ENCODE results near the gene ZBTB42. TPM values are rescaled to one million over a fixed set of nuclear protein-coding genes. Genes with fewer than 3 reads are reported as not detected.

Gene ZBTB42
- total RNA-seq, 1 experiment from 2014 or later, result 6.1 TPM

DNA sequence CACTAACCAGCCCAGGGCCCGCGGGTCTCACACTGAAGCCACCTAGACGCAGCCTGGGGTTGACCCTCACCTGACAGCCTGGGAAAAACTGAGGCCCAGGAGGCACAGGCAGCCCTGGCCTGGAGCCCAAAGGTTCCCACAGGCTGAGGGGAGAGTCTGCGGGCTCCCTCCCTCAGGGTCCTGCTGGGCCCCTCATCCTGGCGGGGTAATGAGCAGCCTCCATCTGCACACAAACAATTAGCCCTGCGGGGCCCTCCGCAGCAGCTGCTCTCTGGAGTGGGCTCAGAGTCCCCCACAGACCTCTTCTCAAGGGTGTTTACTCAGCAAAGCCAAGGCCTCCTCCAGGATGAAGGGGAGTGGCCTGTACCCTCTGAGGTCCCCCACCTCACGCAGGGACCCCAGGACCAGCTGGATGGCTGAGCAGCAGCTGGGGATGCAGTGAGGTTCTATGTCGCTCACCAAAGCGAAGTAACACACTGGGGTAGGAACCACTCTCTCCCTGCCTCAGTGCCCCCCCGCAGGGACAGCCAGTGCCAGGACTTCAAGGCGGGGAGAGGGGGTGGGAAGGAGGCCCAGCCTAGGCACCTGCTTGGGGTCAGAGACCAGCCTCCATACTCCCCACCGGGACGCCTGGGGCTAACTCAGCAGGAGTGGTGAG lies 12.6 kb upstream of the ZBTB42 start:
- H2BK20ac ChIP-seq (ENCODE audit: low read depth, low read length, poor library complexity, severe bottlenecking), result no peak overlapping the region
- H3K56ac ChIP-seq (ENCODE audit: insufficient read length, low read depth, low read length), result no peak overlapping the region
- WGBS (ENCODE audit: extremely low coverage, insufficient read length, low lambda C conversion rate), result no CpG with 5 or more reads among the region's 14 CpGs
- no peak overlapping the region for H2BK120ac ChIP-seq (ENCODE audit: low read depth, low read length, poor library complexity, severe bottlenecking)
- H3K23ac ChIP-seq (ENCODE audit: insufficient read length, low read depth, low read length), result no peak overlapping the region
- H3K36me3 Mint-ChIP-seq (ENCODE audit: insufficient read depth in 1 of 3, low read depth in 3 of 3), result peaks cover 4 to 19% (median 16%) of the 10 kb centered on the region in 3 experiments; a peak in 6 of 7 replicates
- H3K79me2 ChIP-seq (ENCODE audit: insufficient read depth, low read length), result no peaks in the 10 kb centered on the region; the same call in 1 of the 2 replicates
- no peak overlapping the region for H2AFZ ChIP-seq (ENCODE audit: low read length)
- H3K27ac Mint-ChIP-seq, result no peak overlapping the region
- H3K4ac ChIP-seq (ENCODE audit: low read depth, low read length), result no peak overlapping the region
- no peak overlapping the region for H3K4me2 ChIP-seq (ENCODE audit: insufficient read depth, insufficient read length, low read length)
- no peak overlapping the region for H3K4me3 Mint-ChIP-seq
- no peaks in the 10 kb centered on the region for H3K4me1 ChIP-seq (ENCODE audit: insufficient read depth, low read length)
- peaks cover under 1 to 8% of the 10 kb centered on the region in 2 experiments for H3K4me1 Mint-ChIP-seq
- H2BK12ac ChIP-seq (ENCODE audit: insufficient read length, low read depth, low read length), result no peak overlapping the region
- H2AK5ac ChIP-seq (ENCODE audit: insufficient read length, low read length), result no peak overlapping the region
- no peaks in the 10 kb centered on the region for H3K9me3 Mint-ChIP-seq
- H3K23me2 ChIP-seq (ENCODE audit: insufficient read length, low read depth, low read length, poor library complexity, severe bottlenecking), result no peaks in the 10 kb centered on the region
- no peak overlapping the region for H4K91ac ChIP-seq (ENCODE audit: insufficient read length, low read depth, low read length)
- H2BK15ac ChIP-seq (ENCODE audit: low read depth, low read length), result no peak overlapping the region
- TF ChIP-seq, protein P1, sequence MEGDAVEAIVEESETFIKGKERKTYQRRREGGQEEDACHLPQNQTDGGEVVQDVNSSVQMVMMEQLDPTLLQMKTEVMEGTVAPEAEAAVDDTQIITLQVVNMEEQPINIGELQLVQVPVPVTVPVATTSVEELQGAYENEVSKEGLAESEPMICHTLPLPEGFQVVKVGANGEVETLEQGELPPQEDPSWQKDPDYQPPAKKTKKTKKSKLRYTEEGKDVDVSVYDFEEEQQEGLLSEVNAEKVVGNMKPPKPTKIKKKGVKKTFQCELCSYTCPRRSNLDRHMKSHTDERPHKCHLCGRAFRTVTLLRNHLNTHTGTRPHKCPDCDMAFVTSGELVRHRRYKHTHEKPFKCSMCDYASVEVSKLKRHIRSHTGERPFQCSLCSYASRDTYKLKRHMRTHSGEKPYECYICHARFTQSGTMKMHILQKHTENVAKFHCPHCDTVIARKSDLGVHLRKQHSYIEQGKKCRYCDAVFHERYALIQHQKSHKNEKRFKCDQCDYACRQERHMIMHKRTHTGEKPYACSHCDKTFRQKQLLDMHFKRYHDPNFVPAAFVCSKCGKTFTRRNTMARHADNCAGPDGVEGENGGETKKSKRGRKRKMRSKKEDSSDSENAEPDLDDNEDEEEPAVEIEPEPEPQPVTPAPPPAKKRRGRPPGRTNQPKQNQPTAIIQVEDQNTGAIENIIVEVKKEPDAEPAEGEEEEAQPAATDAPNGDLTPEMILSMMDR (conservative IDR thresholded peaks at IDR 0.05), result no peak
- no peak overlapping the region for H3K27ac ChIP-seq (ENCODE audit: insufficient read length, low read depth, low read length)
- H4K20me1 ChIP-seq (ENCODE audit: control insufficient read depth, insufficient read depth, insufficient read length), result no peaks in the 10 kb centered on the region
- H3K18ac ChIP-seq (ENCODE audit: insufficient read length, low read depth, low read length), result no peak overlapping the region
- peaks cover 3% of the 10 kb centered on the region for H3K79me1 ChIP-seq (ENCODE audit: insufficient read depth, low read depth, low read length, poor library complexity, severe bottlenecking)
- no peak overlapping the region; the same call in 1 of the 2 replicates for H3K14ac ChIP-seq (ENCODE audit: insufficient read depth, low read length)
- no peak overlapping the region for H3T11ph ChIP-seq (ENCODE audit: low read length)
- no peak overlapping the region for H4K8ac ChIP-seq (replicated peaks; ENCODE audit: insufficient read length, low read depth, low read length)
- H3K27me3 ChIP-seq (ENCODE audit: insufficient read depth, low read length), result no peaks in the 10 kb centered on the region
- no peaks in the 10 kb centered on the region for H3K27me3 Mint-ChIP-seq (ENCODE audit: low read depth)
- DNase-seq, result no peak
- H3K9ac ChIP-seq (ENCODE audit: extremely low read depth, insufficient read length, low read length), result no peak overlapping the region
- no peaks in the 10 kb centered on the region for H3K9me3 ChIP-seq (ENCODE audit: control insufficient read depth, low read depth, low read length)
- H4K5ac ChIP-seq (ENCODE audit: insufficient read length, low read depth, low read length), result no peak overlapping the region
- no peak overlapping the region for H2BK5ac ChIP-seq (ENCODE audit: insufficient read length, low read length)
